CD4-positive, alpha-beta T cell treated with Interleukin-6 for 4 hours (primary cell): Measurements from ENCODE around the gene MAP6D1.
A peak's percentile ranks its signal among the peaks of the same experiment; 100 is the strongest.

Experiments used
- DNase-seq: peaks from one replicate; pipeline ENCODE4 v3.0.0-alpha.2; 2020; ENCODE audit warnings: mixed read lengths

MAP6D1 gene

GRCh38 chr3:183825456-183826161, at the start of gene MAP6D1:
Gene MAP6D1, minus strand, starts transcription at chr3:183825577. Its CDS starts 30 bp downstream, at chr3:183825547.
- DNase-seq, result peak; percentile 43

GRCh38 chr3:183873914-183874313, 48.5 kb upstream of the MAP6D1 start:
- no peak for DNase-seq

- DNase-seq, result no peak
Measured at GRCh38 chr3:183871541-183871940, 46.2 kb upstream of the MAP6D1 start.

- no peak for DNase-seq
Measured at GRCh38 chr3:183870563-183870962, 45.2 kb upstream of the MAP6D1 start.

GRCh38 chr3:183868796-183869195, 43.4 kb upstream of the MAP6D1 start:
- DNase-seq, result no peak

GRCh38 chr3:183862610-183863009, 37.2 kb upstream of the MAP6D1 start:
- no peak for DNase-seq

GRCh38 chr3:183857863-183858262, 32.5 kb upstream of the MAP6D1 start:
- no peak for DNase-seq

- no peak for DNase-seq
Measured at GRCh38 chr3:183854318-183855035, 29.1 kb upstream of the MAP6D1 start.

GRCh38 chr3:183845608-183846288, 20.4 kb upstream of the MAP6D1 start:
- no peak for DNase-seq

- no peak for DNase-seq
Measured at GRCh38 chr3:183845090-183845489, 19.7 kb upstream of the MAP6D1 start.

- no peak for DNase-seq
Measured at GRCh38 chr3:183844606-183845005, 19.2 kb upstream of the MAP6D1 start.

- DNase-seq, result no peak
Measured at GRCh38 chr3:183839751-183840150, 14.4 kb upstream of the MAP6D1 start.

- DNase-seq, result no peak
Measured at GRCh38 chr3:183837894-183838293, 12.5 kb upstream of the MAP6D1 start.

GRCh38 chr3:183837390-183837789, 12.0 kb upstream of the MAP6D1 start:
- DNase-seq, result no peak

- no peak for DNase-seq
Measured at GRCh38 chr3:183833516-183833915, 8.1 kb upstream of the MAP6D1 start.

GRCh38 chr3:183830187-183830586, 4.8 kb upstream of the MAP6D1 start:
- no peak for DNase-seq

GRCh38 chr3:183829466-183829865, 4.1 kb upstream of the MAP6D1 start:
- DNase-seq, result no peak

GRCh38 chr3:183828538-183828870, 3.1 kb upstream of the MAP6D1 start:
- no peak for DNase-seq

- no peak for DNase-seq
Measured at GRCh38 chr3:183827809-183828537, 2.6 kb upstream of the MAP6D1 start.

- no peak for DNase-seq
Measured at GRCh38 chr3:183826448-183827250, 1.3 kb upstream of the MAP6D1 start.

- DNase-seq, result peak; percentile 29
Measured at GRCh38 chr3:183824761-183825455, 469 bp downstream of the MAP6D1 start.

- DNase-seq, result no peak
Measured at GRCh38 chr3:183823963-183824362, 1.4 kb downstream of the MAP6D1 start.
